Neural cell (in vitro differentiated cells): Measurements from ENCODE around the gene DIRAS1. TPM values are rescaled to one million over a fixed set of nuclear protein-coding genes. Genes with fewer than 3 reads are reported as not detected.
"Not testable (repeated sequence)": the region's sequence is repeated elsewhere in the genome, so short reads cannot be mapped to it uniquely, and the experiment has no call there.

Source experiments
- H2AFZ ChIP-seq: fragments of 200-600, 300-800 bp; sonication (generic), shearing (Covaris generic); 2 replicates; pipeline ENCODE4 v1.6.0; 2014; ENCODE audit warnings: low read depth, mild to moderate bottlenecking, antibody characterized with exemption, low read length, moderate library complexity
- H3F3A ChIP-seq: fragments of 200-600 bp; shearing (Covaris generic); 2 replicates; pipeline ENCODE4 v1.6.1; 2016; ENCODE audit warnings: mild to moderate bottlenecking, moderate library complexity, mixed read lengths, antibody characterized with exemption, low read length; ENCODE audit not compliant: insufficient read depth, poor library complexity, severe bottlenecking
- H3K27ac ChIP-seq: fragments of 200-600, 300-800 bp; sonication (generic), shearing (Covaris generic); 2 replicates; pipeline ENCODE4 v1.5.1; 2014; ENCODE audit warnings: mild to moderate bottlenecking, low read length, moderate library complexity
- H3K27me3 ChIP-seq: fragments of 300-800, 200-600 bp; sonication (generic), shearing (Covaris generic); 2 replicates; pipeline ENCODE4 v1.6.0; 2014; ENCODE audit warnings: mild to moderate bottlenecking, low read depth, low read length, moderate library complexity; ENCODE audit not compliant: insufficient read depth
- H3K36me3 ChIP-seq: fragments of 300-800, 200-600 bp; sonication (generic), shearing (Covaris generic); 2 replicates; pipeline ENCODE4 v1.5.1; 2014; ENCODE audit warnings: mild to moderate bottlenecking, antibody characterized with exemption, low read length, moderate library complexity; ENCODE audit not compliant: insufficient read depth
- H3K4me2 ChIP-seq: fragments of 300-800, 200-600 bp; sonication (generic), shearing (Covaris generic); 2 replicates; pipeline ENCODE4 v1.6.0; 2014; ENCODE audit warnings: mild to moderate bottlenecking, low read length
- H3K4me3 ChIP-seq: fragments of 300-800, 200-600 bp; sonication (generic), shearing (Covaris generic); 2 replicates; pipeline ENCODE4 v1.5.1; 2014; ENCODE audit warnings: mild to moderate bottlenecking, low read length, moderate library complexity
- H3K79me2 ChIP-seq: fragments of 200-600 bp; shearing (Covaris generic); replicated peaks from 2 replicates; pipeline ENCODE4 v1.6.0; 2014; ENCODE audit warnings: mild to moderate bottlenecking, low read length, moderate library complexity; ENCODE audit not compliant: insufficient read depth
- H3K9ac ChIP-seq: fragments of 300-800, 200-600 bp; sonication (generic), shearing (Covaris generic); 2 replicates; pipeline ENCODE4 v1.6.1; 2016; ENCODE audit warnings: mild to moderate bottlenecking, low read length, mixed read lengths
- H3K9me2 ChIP-seq: fragments of 200-600 bp; shearing (Covaris generic); 2 replicates; pipeline ENCODE4 v1.6.1; 2016; ENCODE audit warnings: mild to moderate bottlenecking, low read length, mixed read lengths; ENCODE audit not compliant: insufficient read depth
- H3K9me3 ChIP-seq: fragments of 200-600, 300-800 bp; sonication (generic), shearing (Covaris generic); 2 replicates; pipeline ENCODE4 v1.6.1; 2016; ENCODE audit warnings: mild to moderate bottlenecking, mixed run types, low read length, moderate library complexity, mixed read lengths
- H4K20me1 ChIP-seq: fragments of 200-600 bp; shearing (Covaris generic); 2 replicates; pipeline ENCODE4 v1.6.1; 2016; ENCODE audit warnings: mild to moderate bottlenecking, mixed run types; ENCODE audit not compliant: insufficient read depth
- CTCF ChIP-seq: fragments of 450-650 bp; IDR thresholded peaks from 2 replicates; pipeline ENCODE4 v1.5.1; 2014; ENCODE audit warnings: antibody characterized with exemption, mild to moderate bottlenecking, moderate library complexity; ENCODE audit not compliant: poor library complexity, severe bottlenecking
- EP300 ChIP-seq: fragments of 450-650 bp; conservative IDR thresholded peaks from 2 replicates; pipeline ENCODE4 v1.6.1; 2014; ENCODE audit warnings: antibody characterized with exemption, mild to moderate bottlenecking, moderate library complexity; ENCODE audit not compliant: poor library complexity, severe bottlenecking
- EZH2 ChIP-seq: fragments of 200-600, 300-800 bp; shearing (Covaris generic), sonication (generic); IDR thresholded peaks from 2 replicates; pipeline ENCODE4 v1.6.1; 2014; ENCODE audit warnings: antibody characterized with exemption, low read length, borderline replicate concordance, mild to moderate bottlenecking; ENCODE audit not compliant: insufficient read depth, poor library complexity, severe bottlenecking
- MXI1 ChIP-seq: fragments of 450-650 bp; conservative IDR thresholded peaks from 2 replicates; pipeline ENCODE4 v1.6.1; 2014; ENCODE audit warnings: antibody characterized with exemption, mild to moderate bottlenecking; ENCODE audit not compliant: poor library complexity, severe bottlenecking
- POLR2AphosphoS5 ChIP-seq: IDR thresholded peaks from 2 replicates; pipeline ENCODE4 v1.6.1; 2012
- RAD21 ChIP-seq: fragments of 450-650 bp; conservative IDR thresholded peaks from 2 replicates; pipeline ENCODE4 v1.6.1; 2014; ENCODE audit warnings: antibody characterized with exemption, mild to moderate bottlenecking, moderate library complexity
- REST ChIP-seq: IDR thresholded peaks from 2 replicates; pipeline ENCODE4 v1.6.1; 2012; ENCODE audit warnings: borderline replicate concordance
- SMC3 ChIP-seq: fragments of 450-650 bp; conservative IDR thresholded peaks from 2 replicates; pipeline ENCODE4 v1.6.1; 2014; ENCODE audit warnings: antibody characterized with exemption, mild to moderate bottlenecking, moderate library complexity; ENCODE audit not compliant: poor library complexity
- TAF1 ChIP-seq: IDR thresholded peaks from 2 replicates; pipeline ENCODE4 v1.6.1; 2012; ENCODE audit warnings: low read depth
- polyA plus RNA-seq: library from polyadenylated mRNA; depleted of rRNA; stranded (reverse); fragments of >200 nt; gene quantifications from 2 replicates; pipeline ENCODE4 v1.2.3, GENCODE V29; 2014

The DIRAS1 gene
- polyA plus RNA-seq, 1 donor from 2014 or later = 39.8 TPM

GRCh38 chr19:2668175-2668763, 52.9 kb downstream of the DIRAS1 start:
- Histone ChIP-seq H3K79me2 (no peaks in the 10 kb centered on the region), H3K9me3 (no peaks in the 10 kb centered on the region), H3K27me3 (no peaks in the 10 kb centered on the region), H3F3A (no peaks in the 10 kb centered on the region), H3K9ac (no peak overlapping the region), H4K20me1 (no peaks in the 10 kb centered on the region), H3K4me3 (no peak overlapping the region), H3K36me3 (no peaks in the 10 kb centered on the region), H2AFZ (no peak overlapping the region), H3K27ac (no peak overlapping the region), H3K9me2 (no peaks in the 10 kb centered on the region), H3K4me2 (no peak overlapping the region)
- TF ChIP-seq REST = no peak
- TF ChIP-seq EP300 = no peak
- no peak for TF ChIP-seq RAD21
- TF ChIP-seq POLR2AphosphoS5 = no peak
- TF ChIP-seq EZH2 = no peak
- no peak for TF ChIP-seq MXI1
- no peak for TF ChIP-seq CTCF
- no peak for TF ChIP-seq SMC3
- no peak for TF ChIP-seq TAF1

- H3K9me3 ChIP-seq, H3K27ac ChIP-seq: not testable (repeated sequence)
Measured at GRCh38 chr19:2667349-2667748, 53.8 kb downstream of the DIRAS1 start.

GRCh38 chr19:2666344-2666994, 54.7 kb downstream of the DIRAS1 start:
- Histone ChIP-seq H3K4me2 (no peak overlapping the region), H2AFZ (no peak overlapping the region), H3K9me2 (no peaks in the 10 kb centered on the region), H3K9me3 (no peaks in the 10 kb centered on the region), H3K9ac (no peak overlapping the region), H3K27me3 (no peaks in the 10 kb centered on the region), H3K4me3 (no peak overlapping the region), H3K27ac (no peak overlapping the region), H3K79me2 (no peaks in the 10 kb centered on the region), H4K20me1 (no peaks in the 10 kb centered on the region), H3K36me3 (no peaks in the 10 kb centered on the region), H3F3A (no peaks in the 10 kb centered on the region)
- TF ChIP-seq POLR2AphosphoS5 = no peak
- TF ChIP-seq RAD21 = no peak
- no peak for TF ChIP-seq REST
- no peak for TF ChIP-seq TAF1
- TF ChIP-seq CTCF = no peak
- no peak for TF ChIP-seq MXI1
- no peak for TF ChIP-seq EP300
- no peak for TF ChIP-seq EZH2
- no peak for TF ChIP-seq SMC3

More at GRCh38 chr19:2667349-2667748, 53.8 kb downstream of the DIRAS1 start:
- not testable (repeated sequence) for H3K27me3 ChIP-seq, H4K20me1 ChIP-seq, H2AFZ ChIP-seq, H3F3A ChIP-seq, H3K4me3 ChIP-seq, H3K9me2 ChIP-seq, H3K9ac ChIP-seq, H3K79me2 ChIP-seq, H3K4me2 ChIP-seq, H3K36me3 ChIP-seq
